Aorta (tissue), 5 donors: Measurements from ENCODE around the gene PRKD2. TPM values are rescaled to one million over a fixed set of nuclear protein-coding genes. Genes with fewer than 3 reads are reported as not detected.

Experiments
- ATAC-seq: fragments of 200-7000 bp; cut with Tn5 transposase; one replicate; pipeline ENCODE4 v1.9.1; 2022; ENCODE audit warnings: moderate library complexity; ENCODE audit not compliant: low FRiP score
- DNase-seq, 2 donors: peaks; one replicate each; pipeline ENCODE4 v3.0.0-alpha.2; 2020
- H3K27ac ChIP-seq, 2 donors: one replicate each; pipeline ENCODE4 v1.5.1; 2013; ENCODE audit warnings: low read length in 2 of 2, mild to moderate bottlenecking in 2 of 2, moderate library complexity in 2 of 2, control low read depth in 1 of 2, inconsistent platforms in 1 of 2, low read depth in 1 of 2
- H3K27me3 ChIP-seq, 2 donors: one replicate each; pipeline ENCODE4 v1.6.1; 2013; ENCODE audit warnings: control low read depth in 1 of 2, low read length in 1 of 2, mild to moderate bottlenecking in 1 of 2, moderate library complexity in 1 of 2; ENCODE audit not compliant: insufficient read depth in 2 of 2, control insufficient read depth in 1 of 2
- H3K36me3 ChIP-seq, 2 donors: one replicate each; pipeline ENCODE4 v1.6.1; 2013; ENCODE audit warnings: control low read depth in 1 of 2, low read length in 1 of 2, mild to moderate bottlenecking in 1 of 2; ENCODE audit not compliant: insufficient read depth in 2 of 2, control insufficient read depth in 1 of 2
- H3K4me1 ChIP-seq, 2 donors: one replicate each; pipeline ENCODE4 v1.6.1; 2013; ENCODE audit warnings: low read length in 2 of 2, control low read depth in 1 of 2, mild to moderate bottlenecking in 1 of 2, moderate library complexity in 1 of 2; ENCODE audit not compliant: insufficient read depth in 2 of 2, control insufficient read depth in 1 of 2
- H3K4me3 ChIP-seq, 2 donors: one replicate each; pipeline ENCODE4 v1.5.1; 2013; ENCODE audit warnings: low read length in 2 of 2, control low read depth in 1 of 2, mild to moderate bottlenecking in 1 of 2
- H3K9me3 ChIP-seq: one replicate; pipeline ENCODE4 v1.6.1; 2013; ENCODE audit warnings: mild to moderate bottlenecking, low read length; ENCODE audit not compliant: control insufficient read depth
- WGBS, 2 donors: extraction: QIAGEN DNeasy Blood & Tissue Kit; methylation state at CpG; one replicate each; pipeline ENCODE4 v1.1.7; 2013; 5-methylcytosine and 5-hydroxymethylcytosine counted together
- intact Hi-C, 2 donors: fragments of 100-400 bp; cut with DNase I; formaldehyde crosslinking; loops; one replicate each; pipeline versions ENCODE4 v1.14.2 to v1.15.0; 2022
- polyA plus RNA-seq, 2 donors: library from polyadenylated mRNA; stranded (reverse); fragments of 200-250 nt; gene quantifications; one replicate each; pipeline ENCODE4 v1.2.3, GENCODE V29; 2013
- total RNA-seq, 2 donors: library from RNA; stranded (reverse); fragmentation: NEBNext Ultra II Directional; extraction: Animal tissue kit (Norgen Biotek cat#: 25700); gene quantifications; one replicate each; pipeline ENCODE4 v1.2.1, GENCODE V29; 2021
- donor health status: healthy with polysubstance abuse.
- donor health status: Bipolar disorder and iron deficiency.
- donor health status: DM: no; HTN: no; CAD: no.
- donor health status: DM: no; HTN: no; CAD: no.
- donor health status: DM: yes; HTN: yes; CAD: no.

Gene PRKD2
- total and polyA plus RNA-seq, 4 donors, result 15.3 to 79.2 (median 52.4) TPM

GRCh38 chr19:46723471-46723870 lies 6.6 kb upstream of the PRKD2 start:
- WGBS, 2 donors, result 92 to 96% methylated on average over 6 of the region's 6 CpGs
- no peak for ATAC-seq
- no peaks in the 10 kb centered on the region for H3K9me3 ChIP-seq
- H3K27ac ChIP-seq, result no peak overlapping the region
- H3K36me3 ChIP-seq, result peaks cover 0 to 4% of the 10 kb centered on the region in 2 donors
- intact Hi-C loops, result no loop called here
- H3K27me3 ChIP-seq, result no peaks in the 10 kb centered on the region
- no peaks in the 10 kb centered on the region for H3K4me1 ChIP-seq
- no peak overlapping the region for H3K4me3 ChIP-seq
- no peak for DNase-seq

DNA sequence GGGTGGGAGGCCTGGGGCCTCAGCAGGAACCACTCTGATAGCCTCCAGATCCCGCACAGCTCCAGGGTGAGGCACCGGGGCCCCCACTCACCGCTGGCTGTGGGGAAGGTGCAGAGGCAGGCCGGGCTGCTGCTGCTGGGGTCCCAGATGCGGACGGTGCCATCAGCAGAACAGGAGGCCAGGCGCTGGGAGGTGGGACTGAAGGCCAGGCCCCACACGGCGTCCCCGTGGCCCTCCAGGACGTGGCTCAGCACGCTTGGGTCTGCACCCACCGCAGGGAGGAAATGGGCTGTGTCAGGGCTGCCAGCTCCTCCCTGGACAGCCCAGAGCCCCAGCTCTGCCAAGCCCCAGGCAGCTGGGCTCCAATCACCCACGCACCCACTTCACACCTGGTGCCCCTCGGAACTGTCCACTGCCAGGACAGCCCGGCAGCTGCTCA lies 6.1 kb upstream of the PRKD2 start:
- intact Hi-C loops, result no loop called here
- Histone ChIP-seq H3K27me3 (no peaks in the 10 kb centered on the region), H3K4me1 (no peaks in the 10 kb centered on the region), H3K9me3 (no peaks in the 10 kb centered on the region), H3K4me3 (no peak overlapping the region), H3K27ac (no peak overlapping the region), H3K36me3 (peaks cover 0 to 4% of the 10 kb centered on the region in 2 donors)
- DNase-seq (peak in 1 of 2 donors; percentile 45), ATAC-seq (no peak)
- WGBS, 2 donors, result 90 to 91% methylated on average over 15 to 16 of the region's 16 CpGs

- no peak overlapping the region for H3K27ac ChIP-seq
- no peaks in the 10 kb centered on the region for H3K9me3 ChIP-seq
- H3K27me3 ChIP-seq, result no peaks in the 10 kb centered on the region
- WGBS, 2 donors, result 87 to 89% methylated on average over 25 of the region's 25 CpGs
- no peaks in the 10 kb centered on the region for H3K4me1 ChIP-seq
- H3K36me3 ChIP-seq, result peaks cover 0 to 4% of the 10 kb centered on the region in 2 donors
- peak in 1 of 2 donors; percentile 37 for DNase-seq
- H3K4me3 ChIP-seq, result no peak overlapping the region
- ATAC-seq, result no peak
- intact Hi-C loops, result no loop called here
Measured at GRCh38 chr19:46722421-46723022, 5.6 kb upstream of the PRKD2 start.

DNA sequence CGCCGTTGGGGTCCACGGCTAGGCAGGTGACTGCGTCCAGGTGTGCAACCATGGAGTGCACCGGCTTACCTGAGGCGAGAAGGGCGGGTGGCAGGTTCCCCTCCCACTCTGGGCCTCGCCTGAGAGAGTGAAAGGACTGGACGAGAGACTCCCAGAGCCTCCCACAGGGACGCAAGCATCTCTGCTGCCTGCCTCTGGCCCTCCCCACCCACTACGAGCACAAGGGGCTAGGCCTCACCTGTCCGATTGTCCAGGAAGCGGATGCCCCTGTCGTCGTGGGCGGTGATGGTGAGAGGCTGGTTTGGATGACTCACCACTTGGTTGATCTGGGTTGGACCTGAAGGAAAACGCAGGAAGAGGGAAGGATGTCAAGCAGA lies 5.1 kb upstream of the PRKD2 start:
- Histone ChIP-seq H3K27me3 (no peaks in the 10 kb centered on the region), H3K4me1 (no peaks in the 10 kb centered on the region), H3K9me3 (no peaks in the 10 kb centered on the region), H3K4me3 (no peak overlapping the region), H3K27ac (no peak overlapping the region), H3K36me3 (peaks cover 0 to 4% of the 10 kb centered on the region in 2 donors)
- ATAC-seq (no peak), DNase-seq (peak in 1 of 2 donors; percentile 37)
- intact Hi-C loops, result no loop called here
- 85 to 86% methylated on average over 17 of the region's 17 CpGs for WGBS, 2 donors

- intact Hi-C loops, result no loop called here
- WGBS, 2 donors, result 72 to 77% methylated on average over 16 of the region's 16 CpGs
- Histone ChIP-seq H3K9me3 (no peaks in the 10 kb centered on the region), H3K36me3 (peaks cover 0 to 4% of the 10 kb centered on the region in 2 donors), H3K27ac (no peak overlapping the region), H3K27me3 (no peaks in the 10 kb centered on the region), H3K4me3 (no peak overlapping the region), H3K4me1 (no peaks in the 10 kb centered on the region)
- ATAC-seq (no peak), DNase-seq (peak in 1 of 2 donors; percentile 36)
Measured at GRCh38 chr19:46721269-46722003, 4.5 kb upstream of the PRKD2 start.

DNA sequence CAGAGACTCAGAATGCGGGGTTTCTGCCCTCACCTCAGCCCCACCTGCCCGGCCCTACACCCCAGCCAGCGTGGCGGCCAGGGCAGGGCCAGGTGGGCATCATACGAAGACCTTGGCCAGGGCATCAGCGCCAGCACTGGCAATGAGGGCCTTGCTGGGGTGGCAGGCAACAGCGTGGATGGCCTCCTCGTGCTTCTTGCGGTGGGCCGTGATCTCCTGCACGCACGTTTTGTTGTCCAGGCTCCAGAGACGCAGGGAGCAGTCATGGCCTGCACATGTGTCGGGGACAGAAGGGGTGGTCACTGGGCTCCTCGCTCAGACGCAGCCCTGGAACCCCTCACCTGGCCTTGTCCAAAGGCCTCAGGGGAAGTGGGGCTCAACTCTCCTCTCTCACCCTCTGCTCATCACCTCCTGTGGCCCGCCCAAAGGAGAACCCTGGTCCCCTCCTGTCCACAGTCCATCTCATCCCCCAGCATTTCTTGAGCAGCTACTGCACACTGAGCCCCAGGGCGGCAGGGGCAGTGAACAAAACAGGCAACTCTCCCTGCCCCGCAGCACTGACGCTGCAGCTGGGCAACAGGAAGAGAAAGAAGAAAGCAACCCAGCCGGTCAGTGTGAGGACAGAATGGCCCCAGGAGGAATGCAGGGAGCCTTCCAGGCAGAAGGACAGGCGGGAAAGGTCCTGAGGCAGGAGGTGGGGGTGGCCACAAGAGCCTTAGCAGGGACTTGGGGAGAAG lies 3.8 kb upstream of the PRKD2 start:
- H3K4me3 ChIP-seq, result no peak overlapping the region
- DNase-seq (no peak), ATAC-seq (no peak)
- H3K27me3 ChIP-seq, result no peaks in the 10 kb centered on the region
- H3K36me3 ChIP-seq, result peaks cover 0 to 4% of the 10 kb centered on the region in 2 donors
- intact Hi-C loops, result no loop called here
- H3K9me3 ChIP-seq, result no peaks in the 10 kb centered on the region
- no peaks in the 10 kb centered on the region for H3K4me1 ChIP-seq
- 89 to 93% methylated on average over 22 of the region's 22 CpGs for WGBS, 2 donors
- H3K27ac ChIP-seq, result no peak overlapping the region

- WGBS, 2 donors, result 77 to 79% methylated on average over 25 of the region's 25 CpGs
- intact Hi-C loops, result no loop called here
Measured at GRCh38 chr19:46719629-46720502, 3.0 kb upstream of the PRKD2 start.

DNA sequence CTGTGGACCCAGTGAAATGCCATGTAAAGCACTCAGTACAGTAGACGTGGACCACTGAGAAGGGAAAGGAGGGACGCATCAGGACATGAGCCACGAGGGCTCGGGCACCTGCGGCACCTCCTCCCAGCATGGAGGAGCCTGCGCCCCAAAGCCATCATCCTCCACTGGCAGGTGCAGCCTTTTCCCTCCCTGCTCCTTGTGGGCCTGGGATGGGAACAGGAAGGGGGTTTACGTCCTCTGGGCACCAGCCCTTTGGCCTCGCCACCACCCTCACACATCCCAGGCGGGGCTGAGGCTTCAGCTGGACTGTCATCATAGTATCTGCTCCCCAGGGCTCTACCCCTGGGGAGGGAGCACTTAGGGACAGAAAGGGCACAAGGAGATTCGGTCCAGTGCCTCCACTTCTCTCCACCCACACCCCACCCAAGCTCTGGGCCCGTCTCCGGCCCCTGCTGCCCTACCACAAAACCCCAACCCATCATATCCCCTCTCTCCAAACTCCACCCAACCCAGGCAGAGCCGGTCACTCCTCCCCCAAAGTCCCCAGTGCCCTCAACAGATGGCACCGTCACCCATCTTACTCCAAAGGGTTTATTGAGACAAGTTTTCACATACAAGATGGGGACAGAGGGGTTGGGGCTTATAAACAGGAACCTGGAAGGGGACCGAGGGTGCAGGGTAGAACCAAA lies 2.2 kb upstream of the PRKD2 start:
- no peak for ATAC-seq
- DNase-seq, result peak in 1 of 2 donors; percentile 41
- no peaks in the 10 kb centered on the region for H3K27me3 ChIP-seq
- 75 to 77% methylated on average over 14 to 15 of the region's 15 CpGs for WGBS, 2 donors
- H3K4me3 ChIP-seq, result no peak overlapping the region
- peaks cover 0 to 2% of the 10 kb centered on the region in 2 donors for H3K36me3 ChIP-seq
- H3K4me1 ChIP-seq, result peaks cover 0 to 3% of the 10 kb centered on the region in 2 donors
- intact Hi-C loops, result no loop called here
- H3K27ac ChIP-seq, result no peak overlapping the region
- H3K9me3 ChIP-seq, result no peaks in the 10 kb centered on the region

More at GRCh38 chr19:46719629-46720502, 3.0 kb upstream of the PRKD2 start:
- no peaks in the 10 kb centered on the region for H3K9me3 ChIP-seq
- DNase-seq, result peak in 1 of 2 donors; percentile 50
- H3K4me3 ChIP-seq, result no peak overlapping the region
- ATAC-seq, result no peak
- H3K4me1 ChIP-seq, result peaks cover 0 to 3% of the 10 kb centered on the region in 2 donors
- no peaks in the 10 kb centered on the region for H3K27me3 ChIP-seq
- no peak overlapping the region for H3K27ac ChIP-seq
- H3K36me3 ChIP-seq, result peaks cover 0 to 2% of the 10 kb centered on the region in 2 donors
